Hindlimb muscle (tissue), 1 donor: ENCODE results near the gene ANXA5. TPM values are rescaled to one million over a fixed set of nuclear protein-coding genes. Genes with fewer than 3 reads are reported as not detected.

Experiments used
- DNase-seq: peaks from one replicate; pipeline ENCODE4 v3.0.0-alpha.2; 2013
- polyA plus RNA-seq: library from polyadenylated mRNA; unstranded; fragments of 120-200 nt; gene quantifications from one replicate; pipeline ENCODE4 v1.2.1, GENCODE V29; 2013; ENCODE audit not compliant: insufficient read length

Gene ANXA5
- polyA plus RNA-seq, 1 donor: 324 TPM

GRCh38 chr4:121711263-121712000 lies 14.7 kb upstream of the ANXA5 start:
- peak; percentile 84 for DNase-seq

- DNase-seq: no peak
Observed at GRCh38 chr4:121709766-121710405, 13.1 kb upstream of the ANXA5 start.

GRCh38 chr4:121707344-121707743 lies 10.6 kb upstream of the ANXA5 start:
- DNase-seq: no peak

GRCh38 chr4:121706595-121707021 lies 9.8 kb upstream of the ANXA5 start:
- no peak for DNase-seq

- DNase-seq: no peak
Observed at GRCh38 chr4:121705521-121705920, 8.7 kb upstream of the ANXA5 start.

GRCh38 chr4:121702136-121702535 lies 5.4 kb upstream of the ANXA5 start:
- no peak for DNase-seq

GRCh38 chr4:121701263-121701662 lies 4.5 kb upstream of the ANXA5 start:
- no peak for DNase-seq

- DNase-seq: no peak
Observed at GRCh38 chr4:121698236-121698671, 1.5 kb upstream of the ANXA5 start.

- DNase-seq: no peak
Observed at GRCh38 chr4:121697564-121697963, 784 bp upstream of the ANXA5 start.

- DNase-seq: peak; percentile 88
Observed at GRCh38 chr4:121696170-121696580, 605 bp downstream of the ANXA5 start.

- DNase-seq: no peak
Observed at GRCh38 chr4:121693886-121694285, 2.9 kb downstream of the ANXA5 start.

GRCh38 chr4:121693450-121693849 lies 3.3 kb downstream of the ANXA5 start:
- DNase-seq: no peak

- DNase-seq: no peak
Observed at GRCh38 chr4:121692261-121692660, 4.5 kb downstream of the ANXA5 start.

GRCh38 chr4:121690001-121690400 lies 6.8 kb downstream of the ANXA5 start:
- no peak for DNase-seq

GRCh38 chr4:121688701-121689100 lies 8.1 kb downstream of the ANXA5 start:
- DNase-seq: no peak

GRCh38 chr4:121688261-121688660 lies 8.5 kb downstream of the ANXA5 start:
- no peak for DNase-seq

GRCh38 chr4:121686255-121686654 lies 10.5 kb downstream of the ANXA5 start:
- DNase-seq: no peak

- DNase-seq: no peak
Observed at GRCh38 chr4:121685257-121685656, 11.5 kb downstream of the ANXA5 start.

GRCh38 chr4:121684561-121684960 lies 12.2 kb downstream of the ANXA5 start:
- DNase-seq: peak; percentile 44

GRCh38 chr4:121684016-121684415 lies 12.8 kb downstream of the ANXA5 start:
- DNase-seq: no peak

GRCh38 chr4:121680571-121680970 lies 16.2 kb downstream of the ANXA5 start:
- no peak for DNase-seq

GRCh38 chr4:121679951-121680350 lies 16.8 kb downstream of the ANXA5 start:
- DNase-seq: no peak

- DNase-seq: no peak
Observed at GRCh38 chr4:121679267-121679666, 17.5 kb downstream of the ANXA5 start.

- no peak for DNase-seq
Observed at GRCh38 chr4:121677524-121677923, 19.3 kb downstream of the ANXA5 start.
